HG02763 (cell line): ENCODE measurements around the gene FDX2.
A peak's percentile ranks its signal among the peaks of the same experiment; 100 is the strongest.
"Not testable (repeated sequence)": the region's sequence is repeated elsewhere in the genome, so short reads cannot be mapped to it uniquely, and the experiment has no call there.

ENCODE experiments used
- ATAC-seq: cut with Tn5 transposase; IDR thresholded peaks from one replicate; pipeline ENCODE4 v1.9.1; 2021; ENCODE audit warnings: mild to moderate bottlenecking, moderate library complexity; ENCODE audit not compliant: unreplicated experiment

The FDX2 gene

DNA sequence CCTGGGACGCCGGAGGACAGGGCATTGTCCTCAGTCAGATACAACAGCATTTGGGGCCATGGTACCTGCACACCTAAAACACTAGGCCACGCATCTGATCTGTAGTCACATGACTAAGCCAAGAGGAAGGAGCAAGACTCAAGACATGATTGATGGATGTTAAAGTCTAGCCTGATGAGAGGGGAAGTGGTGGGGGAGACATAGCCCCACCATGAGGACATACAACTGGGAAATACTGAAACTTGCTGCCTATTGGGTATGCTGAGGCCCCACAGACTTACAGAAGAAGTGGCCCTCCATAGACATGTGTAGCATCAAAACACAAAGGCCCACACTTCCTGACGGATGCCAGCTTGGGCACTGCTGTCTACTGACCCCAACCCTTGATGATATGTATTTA, 30.4 kb downstream of the FDX2 start:
- no peak for ATAC-seq

DNA sequence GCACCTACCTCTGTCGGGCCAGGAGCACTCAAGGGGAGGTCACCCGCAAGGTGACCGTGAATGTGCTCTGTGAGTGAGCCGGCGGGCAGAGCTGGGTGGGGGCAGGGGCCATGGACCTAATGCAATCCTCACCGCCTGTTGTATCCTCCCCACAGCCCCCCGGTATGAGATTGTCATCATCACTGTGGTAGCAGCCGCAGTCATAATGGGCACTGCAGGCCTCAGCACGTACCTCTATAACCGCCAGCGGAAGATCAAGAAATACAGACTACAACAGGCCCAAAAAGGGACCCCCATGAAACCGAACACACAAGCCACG, 30.9 kb downstream of the FDX2 start:
- no peak for ATAC-seq

DNA sequence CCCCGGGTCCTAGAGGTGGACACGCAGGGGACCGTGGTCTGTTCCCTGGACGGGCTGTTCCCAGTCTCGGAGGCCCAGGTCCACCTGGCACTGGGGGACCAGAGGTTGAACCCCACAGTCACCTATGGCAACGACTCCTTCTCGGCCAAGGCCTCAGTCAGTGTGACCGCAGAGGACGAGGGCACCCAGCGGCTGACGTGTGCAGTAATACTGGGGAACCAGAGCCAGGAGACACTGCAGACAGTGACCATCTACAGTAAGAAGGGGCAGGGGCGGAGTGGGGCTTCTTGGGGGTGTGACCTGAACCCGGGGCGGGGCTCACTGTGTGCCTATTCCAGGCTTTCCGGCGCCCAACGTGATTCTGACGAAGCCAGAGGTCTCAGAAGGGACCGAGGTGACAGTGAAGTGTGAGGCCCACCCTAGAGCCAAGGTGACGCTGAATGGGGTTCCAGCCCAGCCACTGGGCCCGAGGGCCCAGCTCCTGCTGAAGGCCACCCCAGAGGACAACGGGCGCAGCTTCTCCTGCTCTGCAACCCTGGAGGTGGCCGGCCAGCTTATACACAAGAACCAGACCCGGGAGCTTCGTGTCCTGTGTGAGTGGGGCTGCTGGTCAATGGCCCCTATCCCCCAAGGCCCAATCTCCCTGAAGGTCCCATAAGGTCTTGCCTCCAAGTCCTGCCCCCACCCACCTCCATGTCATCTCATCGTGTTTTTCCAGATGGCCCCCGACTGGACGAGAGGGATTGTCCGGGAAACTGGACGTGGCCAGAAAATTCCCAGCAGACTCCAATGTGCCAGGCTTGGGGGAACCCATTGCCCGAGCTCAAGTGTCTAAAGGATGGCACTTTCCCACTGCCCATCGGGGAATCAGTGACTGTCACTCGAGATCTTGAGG, 31.5 kb downstream of the FDX2 start:
- no peak for ATAC-seq

DNA sequence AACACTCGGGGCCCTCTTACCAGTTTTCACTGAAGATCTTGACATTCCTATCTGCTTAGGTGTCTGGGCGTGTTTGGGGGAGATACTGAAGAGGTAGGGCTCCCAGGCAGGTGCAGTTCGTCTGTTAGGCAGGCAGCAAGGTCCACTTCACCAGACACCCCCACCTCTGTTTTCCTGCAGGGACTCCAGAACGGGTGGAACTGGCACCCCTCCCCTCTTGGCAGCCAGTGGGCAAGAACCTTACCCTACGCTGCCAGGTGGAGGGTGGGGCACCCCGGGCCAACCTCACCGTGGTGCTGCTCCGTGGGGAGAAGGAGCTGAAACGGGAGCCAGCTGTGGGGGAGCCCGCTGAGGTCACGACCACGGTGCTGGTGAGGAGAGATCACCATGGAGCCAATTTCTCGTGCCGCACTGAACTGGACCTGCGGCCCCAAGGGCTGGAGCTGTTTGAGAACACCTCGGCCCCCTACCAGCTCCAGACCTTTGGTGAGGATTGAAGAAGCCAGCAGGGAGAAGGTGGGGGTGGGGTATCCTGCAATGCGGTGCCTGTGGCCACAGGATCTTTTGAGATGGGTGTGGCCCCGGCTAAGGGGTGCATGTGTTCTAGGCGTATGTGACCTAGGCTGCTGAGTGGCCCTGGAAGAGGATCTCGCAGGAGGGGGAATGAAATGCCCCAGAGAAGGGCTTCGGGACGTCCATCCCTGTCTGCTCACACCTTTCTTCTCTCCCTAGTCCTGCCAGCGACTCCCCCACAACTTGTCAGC, 32.3 kb downstream of the FDX2 start:
- ATAC-seq = no peak

DNA sequence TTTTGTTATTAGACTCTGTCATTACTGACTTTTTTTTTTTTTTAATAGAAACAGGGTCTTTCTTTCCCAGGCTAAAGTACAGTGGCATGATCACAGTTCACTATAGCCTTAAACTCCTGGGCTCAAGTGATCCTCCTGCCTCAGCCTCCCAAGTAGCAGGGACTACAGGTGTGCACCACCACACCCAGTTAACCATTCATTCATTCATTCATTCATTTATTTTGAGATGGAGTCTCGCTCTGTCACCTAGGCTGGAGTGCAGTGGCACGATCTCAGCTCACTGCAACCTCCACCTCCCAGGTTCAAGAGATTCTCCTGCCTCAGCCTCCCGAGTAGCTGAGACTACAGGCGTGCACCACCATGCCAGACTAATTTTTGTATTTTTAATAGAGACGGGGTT, 33.8 kb downstream of the FDX2 start:
- ATAC-seq = not testable (repeated sequence)

DNA sequence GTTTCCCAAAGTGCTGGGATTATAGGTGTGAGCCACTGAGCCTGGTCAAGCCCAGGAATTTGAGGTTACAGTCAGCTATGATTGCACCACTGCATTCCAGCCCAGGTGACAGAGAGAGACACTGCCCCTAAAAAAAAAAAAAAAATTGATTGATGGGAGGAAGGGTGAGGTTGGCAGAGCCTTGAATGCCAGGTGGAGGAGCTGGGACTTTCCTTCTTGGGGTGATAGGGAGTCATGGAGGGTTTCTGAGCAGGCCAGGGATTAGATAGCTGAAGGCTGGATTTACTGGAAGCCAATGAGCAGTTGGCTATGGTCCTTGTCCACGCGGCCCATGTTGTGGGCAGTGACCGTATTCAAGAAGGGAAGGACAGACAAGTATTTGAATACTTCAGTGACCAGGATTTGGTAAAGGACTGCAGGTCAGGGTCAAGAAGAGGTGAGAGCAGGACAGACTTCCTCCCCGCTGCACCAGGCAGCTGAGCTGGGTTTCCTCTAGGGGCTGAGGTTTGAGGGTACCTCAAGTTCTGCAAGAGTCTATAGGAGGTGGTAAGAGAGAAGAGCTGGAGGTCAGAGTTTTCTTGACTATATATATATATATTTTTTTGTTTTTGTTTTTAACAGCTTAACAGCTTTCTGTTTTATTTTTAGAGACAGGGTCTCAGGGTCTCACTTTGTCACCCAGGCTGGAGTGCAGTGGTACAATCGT, 35.9 kb downstream of the FDX2 start:
- ATAC-seq = no peak

DNA sequence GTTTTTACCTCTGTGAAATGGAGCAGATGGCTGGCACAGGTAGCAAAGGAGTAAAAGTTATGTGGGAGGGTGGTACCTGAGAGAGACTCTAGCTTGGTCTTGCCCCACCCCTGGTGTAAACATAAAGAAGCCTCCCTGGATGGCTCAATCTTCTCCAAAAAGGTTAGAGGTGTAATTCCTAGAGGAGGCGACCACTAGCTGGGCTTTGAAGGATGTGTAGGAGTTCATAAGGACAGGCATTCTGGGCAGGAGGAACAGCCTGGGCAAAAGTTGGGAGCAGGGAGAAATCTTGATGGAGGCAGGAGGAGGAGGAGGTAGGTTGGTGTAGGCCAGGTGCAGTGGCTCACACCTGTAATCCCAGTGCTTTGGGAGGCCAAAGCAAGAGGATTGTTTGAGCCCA, 36.9 kb downstream of the FDX2 start:
- ATAC-seq = no peak

DNA sequence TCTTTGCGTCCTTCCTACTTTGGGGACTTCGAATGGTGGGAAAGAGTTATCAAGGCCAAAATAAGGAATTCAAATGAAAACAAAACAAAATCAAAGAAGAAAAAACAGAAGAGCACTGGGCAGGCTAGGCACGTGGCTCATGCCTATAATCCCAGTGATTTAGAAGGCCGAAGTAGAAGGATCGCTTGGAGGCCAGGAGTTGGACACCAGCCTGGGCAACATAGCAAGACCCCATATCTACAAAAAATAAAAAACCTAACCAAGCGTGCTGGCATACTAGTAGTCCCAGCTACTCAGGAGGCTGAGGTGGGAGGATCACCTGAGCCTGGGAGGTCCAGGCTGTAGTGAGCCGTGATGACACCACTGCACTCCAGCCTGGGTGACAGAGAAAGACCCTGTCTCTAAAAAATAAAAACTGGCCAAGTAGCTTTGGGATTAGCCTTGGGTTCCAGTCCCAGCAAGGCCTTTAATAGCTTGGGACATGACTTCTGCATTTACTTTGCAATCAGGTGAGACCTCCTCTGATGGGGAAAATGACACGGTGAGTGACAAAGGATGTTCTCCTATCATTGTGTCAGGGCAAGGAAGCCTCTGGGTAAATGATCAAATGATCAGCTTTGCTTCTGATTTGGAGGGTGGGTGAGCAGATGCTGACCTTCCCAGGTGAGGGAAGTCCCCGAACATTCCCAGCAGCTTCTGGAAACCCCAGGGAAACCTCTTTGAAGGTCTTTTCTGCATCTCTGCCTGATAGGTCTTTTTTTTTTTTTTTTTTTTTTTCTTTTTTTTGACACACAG, 37.8 kb downstream of the FDX2 start:
- no peak for ATAC-seq

DNA sequence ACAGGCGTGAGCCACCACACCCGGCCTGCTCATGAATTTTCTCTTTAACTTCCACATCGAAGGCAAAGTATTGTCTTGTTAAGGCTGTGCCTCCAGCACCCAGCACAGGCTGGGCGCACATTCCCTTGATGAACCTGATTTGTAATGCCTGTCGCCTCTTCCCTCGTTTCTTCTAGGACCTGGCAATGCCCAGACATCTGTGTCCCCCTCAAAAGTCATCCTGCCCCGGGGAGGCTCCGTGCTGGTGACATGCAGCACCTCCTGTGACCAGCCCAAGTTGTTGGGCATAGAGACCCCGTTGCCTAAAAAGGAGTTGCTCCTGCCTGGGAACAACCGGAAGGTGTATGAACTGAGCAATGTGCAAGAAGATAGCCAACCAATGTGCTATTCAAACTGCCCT, 41.2 kb downstream of the FDX2 start:
- no peak for ATAC-seq

DNA sequence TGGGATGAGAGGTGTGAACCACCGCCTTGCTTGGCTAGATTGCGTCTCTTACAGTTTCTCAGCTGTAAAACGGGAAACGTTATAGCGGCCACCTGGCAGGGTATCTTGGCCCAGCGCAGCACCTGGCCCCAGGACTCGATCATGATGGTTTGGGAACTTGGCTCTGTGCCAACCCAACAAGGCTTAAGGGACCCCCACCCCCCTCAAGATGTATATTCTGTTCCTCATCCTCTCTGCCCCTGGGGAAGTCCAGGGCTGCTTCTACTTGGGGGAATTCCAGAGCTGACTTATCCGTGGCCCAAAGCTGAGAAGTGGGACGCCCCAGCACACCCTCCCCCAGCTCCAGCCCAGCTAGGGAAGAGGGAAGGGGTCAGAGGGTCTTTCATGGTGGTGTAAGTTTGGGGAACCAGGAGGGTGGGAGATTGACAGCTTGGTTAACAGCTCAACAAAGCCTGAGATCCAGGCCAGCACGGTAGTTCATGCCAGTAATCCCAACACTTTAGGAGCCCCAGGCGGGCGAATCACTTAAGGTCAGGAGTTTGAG, 44.2 kb downstream of the FDX2 start:
- ATAC-seq = peak; percentile 4

DNA sequence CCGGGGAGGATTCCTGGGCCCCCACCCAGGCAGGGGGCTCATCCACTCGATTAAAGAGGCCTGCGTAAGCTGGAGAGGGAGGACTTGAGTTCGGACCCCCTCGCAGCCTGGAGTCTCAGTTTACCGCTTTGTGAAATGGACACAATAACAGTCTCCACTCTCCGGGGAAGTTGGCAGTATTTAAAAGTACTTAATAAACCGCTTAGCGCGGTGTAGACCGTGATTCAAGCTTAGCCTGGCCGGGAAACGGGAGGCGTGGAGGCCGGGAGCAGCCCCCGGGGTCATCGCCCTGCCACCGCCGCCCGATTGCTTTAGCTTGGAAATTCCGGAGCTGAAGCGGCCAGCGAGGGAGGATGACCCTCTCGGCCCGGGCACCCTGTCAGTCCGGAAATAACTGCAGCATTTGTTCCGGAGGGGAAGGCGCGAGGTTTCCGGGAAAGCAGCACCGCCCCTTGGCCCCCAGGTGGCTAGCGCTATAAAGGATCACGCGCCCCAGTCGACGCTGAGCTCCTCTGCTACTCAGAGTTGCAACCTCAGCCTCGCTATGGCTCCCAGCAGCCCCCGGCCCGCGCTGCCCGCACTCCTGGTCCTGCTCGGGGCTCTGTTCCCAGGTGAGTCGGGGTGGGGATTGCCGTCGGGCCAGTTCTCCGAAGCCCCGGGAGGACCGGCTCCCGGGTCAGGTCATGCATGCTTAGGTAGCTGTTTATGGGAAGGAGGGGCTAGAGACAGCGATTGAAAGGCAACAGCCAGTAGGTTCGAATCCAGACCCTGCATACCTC, 45.0 kb downstream of the FDX2 start, which contains the start of gene ICAM1:
Gene ICAM1 (plus strand): TSS at position 505 of the 779 bp plus-strand sequence. CDS start 40 bp downstream, at position 545.
- peak; percentile 53 for ATAC-seq

DNA sequence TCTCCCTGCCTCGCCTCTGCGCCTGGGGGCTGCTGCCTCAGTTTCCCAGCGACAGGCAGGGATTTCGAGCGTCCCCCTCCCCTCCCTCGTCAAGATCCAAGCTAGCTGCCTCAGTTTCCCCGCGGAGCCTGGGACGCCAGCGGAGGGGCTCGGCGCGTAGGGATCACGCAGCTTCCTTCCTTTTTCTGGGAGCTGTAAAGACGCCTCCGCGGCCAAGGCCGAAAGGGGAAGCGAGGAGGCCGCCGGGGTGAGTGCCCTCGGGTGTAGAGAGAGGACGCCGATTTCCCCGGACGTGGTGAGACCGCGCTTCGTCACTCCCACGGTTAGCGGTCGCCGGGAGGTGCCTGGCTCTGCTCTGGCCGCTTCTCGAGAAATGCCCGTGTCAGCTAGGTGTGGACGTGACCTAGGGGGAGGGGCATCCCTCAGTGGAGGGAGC, 45.6 kb downstream of the FDX2 start:
- peak; percentile 41 for ATAC-seq

DNA sequence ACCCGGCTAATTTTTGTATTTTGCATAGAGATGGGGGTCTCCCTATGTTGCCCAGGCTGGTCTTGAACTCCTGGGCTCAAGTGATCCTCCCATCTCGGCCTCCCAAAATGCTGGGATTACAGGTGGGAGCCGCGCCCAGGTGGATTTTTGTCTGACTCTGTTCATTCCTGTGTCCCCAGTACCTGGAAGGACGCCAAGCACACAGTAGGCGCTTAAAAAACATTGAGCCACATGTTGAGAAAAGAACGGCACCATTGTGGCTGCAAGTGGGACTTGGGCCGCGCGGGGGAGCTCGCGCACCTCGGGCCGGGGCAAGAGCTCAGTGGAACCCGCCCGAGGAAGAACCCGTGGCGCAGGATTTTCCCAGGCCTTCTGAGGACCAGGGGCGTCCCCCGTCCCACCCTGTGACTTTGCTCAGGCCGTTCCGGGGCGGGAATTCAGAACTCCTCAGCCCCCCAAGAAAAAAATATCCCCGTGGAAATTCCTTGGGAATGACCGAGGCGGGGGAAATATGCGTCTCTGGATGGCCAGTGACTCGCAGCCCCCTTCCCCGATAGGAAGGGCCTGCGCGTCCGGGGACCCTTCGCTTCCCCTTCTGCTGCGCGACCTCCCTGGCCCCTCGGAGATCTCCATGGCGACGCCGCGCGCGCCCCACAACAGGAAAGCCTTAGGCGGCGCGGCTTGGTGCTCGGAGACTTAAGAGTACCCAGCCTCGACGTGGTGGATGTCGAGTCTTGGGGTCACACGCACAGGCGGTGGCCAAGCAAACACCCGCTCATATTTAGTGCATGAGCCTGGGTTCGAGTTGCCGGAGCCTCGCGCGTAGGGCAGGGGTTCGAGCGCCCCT, 46.3 kb downstream of the FDX2 start:
- no peak for ATAC-seq

DNA sequence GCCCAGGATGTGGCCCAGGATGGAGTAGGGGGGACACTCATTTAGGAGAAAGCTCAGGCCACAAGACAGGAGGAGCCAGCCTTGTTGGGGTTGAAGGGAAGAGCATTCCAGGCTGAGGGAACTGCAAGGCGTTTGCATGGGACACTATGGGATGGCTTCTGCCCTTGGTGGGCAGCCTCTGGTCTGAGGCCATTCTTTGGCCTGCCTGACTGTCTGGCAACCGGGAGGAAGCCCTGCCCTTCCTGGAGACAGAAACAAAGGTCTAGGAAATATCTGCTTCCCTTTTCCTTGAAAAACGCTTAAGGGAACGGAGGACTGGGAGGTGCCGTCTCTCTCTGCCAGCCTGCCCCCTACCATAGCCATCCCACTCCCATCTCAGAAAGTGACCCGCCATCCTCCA, 47.7 kb downstream of the FDX2 start:
- ATAC-seq = no peak

DNA sequence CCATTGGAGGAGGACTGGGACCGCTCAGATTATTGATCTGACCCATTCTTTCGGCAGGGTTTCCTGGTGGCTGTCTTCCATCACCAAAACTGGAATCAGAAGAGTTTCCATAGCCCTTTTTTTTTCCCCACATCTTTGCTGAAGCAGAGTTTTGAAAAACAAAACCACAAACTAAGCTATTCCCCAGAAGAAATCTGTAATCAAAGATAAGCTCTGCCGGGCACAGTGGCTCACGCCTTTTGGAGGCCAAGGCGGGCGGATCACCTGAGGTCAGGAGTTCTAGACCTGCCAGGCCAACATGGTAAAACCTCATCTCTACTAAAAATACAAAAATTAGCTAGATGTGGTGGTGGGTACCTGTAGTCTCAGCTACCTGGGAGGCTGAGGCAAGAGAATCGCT, 49.1 kb downstream of the FDX2 start:
- ATAC-seq = no peak

DNA sequence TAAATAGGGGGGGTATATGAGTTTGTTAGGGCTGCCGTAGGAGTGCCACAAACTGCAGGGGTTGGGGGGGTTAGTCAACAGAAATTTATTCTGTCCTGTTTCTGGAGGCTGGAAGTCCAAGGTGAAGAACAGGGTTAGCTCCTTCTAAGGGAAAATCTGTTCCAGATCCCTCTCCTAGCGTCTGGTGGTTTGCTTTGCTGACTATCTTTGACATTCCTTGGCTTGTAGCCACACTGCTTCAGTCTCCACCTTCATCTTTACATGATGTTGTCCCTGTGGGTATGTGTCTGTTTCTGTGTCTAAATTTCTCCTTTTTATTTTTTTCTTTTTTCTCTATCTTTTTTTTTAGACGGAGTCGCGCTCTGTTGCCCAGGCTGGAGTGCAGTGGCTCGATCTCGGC, 53.0 kb downstream of the FDX2 start:
- ATAC-seq = no peak

DNA sequence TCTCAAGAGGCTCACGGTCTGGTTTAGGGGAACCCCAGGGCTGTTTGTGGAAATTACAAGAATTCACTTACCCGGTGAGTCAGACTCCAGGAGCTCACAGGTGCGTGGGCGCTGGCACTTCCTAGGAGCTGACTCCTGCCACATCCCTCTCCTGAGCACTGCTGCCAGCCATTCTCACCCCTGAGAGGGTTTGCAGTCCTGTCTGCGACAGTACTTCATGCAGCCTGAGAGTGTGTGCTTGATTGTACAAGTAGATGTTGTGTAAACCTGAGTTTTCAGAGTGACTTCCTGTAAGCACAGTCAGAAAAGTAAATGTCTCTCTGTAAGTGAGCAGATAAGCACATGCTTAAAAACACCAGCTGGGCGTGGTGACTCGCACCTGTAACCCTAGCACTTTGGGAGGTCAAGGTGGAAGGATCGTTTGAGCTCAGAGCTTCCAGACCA, 55.7 kb downstream of the FDX2 start:
- ATAC-seq = no peak
